HG03432 (cell line): ENCODE results near the gene LIG3.
"Not testable (repeated sequence)": the region's sequence is repeated elsewhere in the genome, so short reads cannot be mapped to it uniquely, and the experiment has no call there.

Source experiments
- ATAC-seq: cut with Tn5 transposase; IDR thresholded peaks from one replicate; pipeline ENCODE4 v1.9.1; 2021; ENCODE audit warnings: mild to moderate bottlenecking, moderate library complexity; ENCODE audit not compliant: unreplicated experiment

The LIG3 gene

GRCh38 chr17:34980353-34980680, at the start of gene LIG3:
Gene LIG3, plus strand, starts transcription at chr17:34980512. Its CDS starts 2,494 bp downstream, at chr17:34983006.
- ATAC-seq = peak; percentile 81

GRCh38 chr17:34950780-34951179, 29.5 kb upstream of the LIG3 start:
- not testable (repeated sequence) for ATAC-seq

- ATAC-seq = no peak
Observed at GRCh38 chr17:34958438-34958837, 21.9 kb upstream of the LIG3 start.

GRCh38 chr17:34961093-34961911, 19.0 kb upstream of the LIG3 start, which contains the start of the genes CCT6B and ZNF830:
Gene CCT6B, minus strand, starts transcription at chr17:34961460. Its CDS starts 67 bp downstream, at chr17:34961393.
Gene ZNF830, plus strand, starts transcription at chr17:34961540. Its CDS starts 27 bp downstream, at chr17:34961567.
- ATAC-seq = peak; percentile 87

GRCh38 chr17:34974179-34974578, 6.1 kb upstream of the LIG3 start:
- ATAC-seq = no peak

GRCh38 chr17:34974794-34975785, 5.2 kb upstream of the LIG3 start:
- ATAC-seq = no peak

- ATAC-seq = no peak
Observed at GRCh38 chr17:34979153-34979552, 1.2 kb upstream of the LIG3 start.

GRCh38 chr17:34979650-34980352, 511 bp upstream of the LIG3 start:
- ATAC-seq = no peak

GRCh38 chr17:34980681-34981537, 597 bp downstream of the LIG3 start:
- peak; percentile 88 for ATAC-seq

- ATAC-seq = no peak
Observed at GRCh38 chr17:34981538-34982241, 1.4 kb downstream of the LIG3 start.

GRCh38 chr17:34987232-34987631, 6.9 kb downstream of the LIG3 start:
- ATAC-seq = no peak

GRCh38 chr17:34988644-34989043, 8.3 kb downstream of the LIG3 start:
- ATAC-seq = no peak

GRCh38 chr17:34989473-34989872, 9.2 kb downstream of the LIG3 start:
- ATAC-seq = no peak

GRCh38 chr17:34990921-34991365, 10.6 kb downstream of the LIG3 start:
- no peak for ATAC-seq

- no peak for ATAC-seq
Observed at GRCh38 chr17:34991606-34992005, 11.3 kb downstream of the LIG3 start.

GRCh38 chr17:34993031-34993430, 12.7 kb downstream of the LIG3 start:
- ATAC-seq = no peak

GRCh38 chr17:34996422-34997285, 16.3 kb downstream of the LIG3 start:
- no peak for ATAC-seq

- no peak for ATAC-seq
Observed at GRCh38 chr17:34997355-34997862, 17.1 kb downstream of the LIG3 start.
